H9 (cell line): ENCODE measurements around the gene CCDC190. TPM values are rescaled to one million over a fixed set of nuclear protein-coding genes. Genes with fewer than 3 reads are reported as not detected.
"Not testable (repeated sequence)": the region's sequence is repeated elsewhere in the genome, so short reads cannot be mapped to it uniquely, and the experiment has no call there.

Experiments used
- DNase-seq: peaks from one replicate; pipeline ENCODE4 v3.0.0-alpha.2; 2017
- H2AFZ ChIP-seq: one replicate; pipeline ENCODE4 v1.6.1; 2013; ENCODE audit warnings: mild to moderate bottlenecking, low read length, control low read depth, moderate library complexity
- H2AK5ac ChIP-seq: 2 replicates; pipeline ENCODE4 v1.6.1; 2013; ENCODE audit warnings: low read length, control low read depth, mixed read lengths; ENCODE audit not compliant: insufficient read length
- H2BK120ac ChIP-seq: one replicate; pipeline ENCODE4 v1.6.1; 2013; ENCODE audit warnings: low read depth, mild to moderate bottlenecking, low read length, control low read depth, inconsistent platforms; ENCODE audit not compliant: poor library complexity, severe bottlenecking
- H2BK12ac ChIP-seq: 2 replicates; pipeline ENCODE4 v1.6.1; 2013; ENCODE audit warnings: low read length, control low read depth, mixed read lengths, low read depth; ENCODE audit not compliant: insufficient read length
- H2BK15ac ChIP-seq: 2 replicates; pipeline ENCODE4 v1.6.1; 2013; ENCODE audit warnings: low read depth, low read length, control low read depth
- H2BK20ac ChIP-seq: one replicate; pipeline ENCODE4 v1.6.1; 2013; ENCODE audit warnings: low read depth, mild to moderate bottlenecking, low read length, control low read depth, inconsistent platforms; ENCODE audit not compliant: poor library complexity, severe bottlenecking
- H2BK5ac ChIP-seq: 2 replicates; pipeline ENCODE4 v1.6.1; 2013; ENCODE audit warnings: low read length, control low read depth, mixed read lengths; ENCODE audit not compliant: insufficient read length
- H3K14ac ChIP-seq: 2 replicates; pipeline ENCODE4 v1.6.1; 2013; ENCODE audit warnings: low read length, control low read depth; ENCODE audit not compliant: insufficient read depth
- H3K18ac ChIP-seq: 2 replicates; pipeline ENCODE4 v1.6.1; 2013; ENCODE audit warnings: low read depth, mild to moderate bottlenecking, mixed read lengths, low read length, control low read depth; ENCODE audit not compliant: insufficient read length
- H3K23ac ChIP-seq: 2 replicates; pipeline ENCODE4 v1.6.1; 2013; ENCODE audit warnings: low read length, control low read depth, mixed read lengths, low read depth; ENCODE audit not compliant: insufficient read length
- H3K23me2 ChIP-seq: 2 replicates; pipeline ENCODE4 v1.6.1; 2013; ENCODE audit warnings: low read depth, mild to moderate bottlenecking, mixed read lengths, low read length, control low read depth; ENCODE audit not compliant: insufficient read length, poor library complexity, severe bottlenecking
- H3K27ac ChIP-seq: 2 replicates; pipeline ENCODE4 v1.5.1; 2013; ENCODE audit warnings: low read length, control low read depth, mixed read lengths, low read depth; ENCODE audit not compliant: insufficient read length
- H3K27me3 ChIP-seq: 2 replicates; pipeline ENCODE4 v1.6.1; 2013; ENCODE audit warnings: low read length, control low read depth, inconsistent platforms; ENCODE audit not compliant: insufficient read depth
- H3K4ac ChIP-seq: 2 replicates; pipeline ENCODE4 v1.6.1; 2013; ENCODE audit warnings: low read depth, mild to moderate bottlenecking, control low read depth, inconsistent platforms, low read length, moderate library complexity
- H3K4me1 ChIP-seq: 2 replicates; pipeline ENCODE4 v1.6.1; 2013; ENCODE audit warnings: low read length, control low read depth, inconsistent platforms; ENCODE audit not compliant: insufficient read depth
- H3K4me2 ChIP-seq: 2 replicates; pipeline ENCODE4 v1.6.1; 2013; ENCODE audit warnings: low read length, control low read depth, mixed read lengths; ENCODE audit not compliant: insufficient read length, insufficient read depth
- H3K56ac ChIP-seq: 2 replicates; pipeline ENCODE4 v1.6.1; 2013; ENCODE audit warnings: low read depth, mild to moderate bottlenecking, mixed read lengths, low read length, control low read depth; ENCODE audit not compliant: insufficient read length
- H3K79me1 ChIP-seq: 2 replicates; pipeline ENCODE4 v1.6.1; 2013; ENCODE audit warnings: low read depth, mild to moderate bottlenecking, moderate library complexity, low read length, control low read depth, inconsistent platforms; ENCODE audit not compliant: insufficient read depth, poor library complexity, severe bottlenecking
- H3K79me2 ChIP-seq: 2 replicates; pipeline ENCODE4 v1.6.1; 2013; ENCODE audit warnings: low read length, control low read depth, inconsistent platforms; ENCODE audit not compliant: insufficient read depth
- H3K9ac ChIP-seq: 2 replicates; pipeline ENCODE4 v1.6.1; 2013; ENCODE audit warnings: low read length, control low read depth, mixed read lengths; ENCODE audit not compliant: insufficient read length; ENCODE audit errors: extremely low read depth
- H3K9me3 ChIP-seq: one replicate; pipeline ENCODE4 v1.6.1; 2013; ENCODE audit warnings: low read depth, low read length, inconsistent platforms; ENCODE audit not compliant: control insufficient read depth
- H3T11ph ChIP-seq: one replicate; pipeline ENCODE4 v1.6.1; 2013; ENCODE audit warnings: mild to moderate bottlenecking, low read length, control low read depth, inconsistent platforms
- H4K20me1 ChIP-seq: one replicate; pipeline ENCODE4 v1.6.1; 2013; ENCODE audit not compliant: control insufficient read depth, insufficient read length, insufficient read depth
- H4K5ac ChIP-seq: 2 replicates; pipeline ENCODE4 v1.6.1; 2013; ENCODE audit warnings: low read depth, mild to moderate bottlenecking, mixed read lengths, low read length, control low read depth; ENCODE audit not compliant: insufficient read length
- H4K8ac ChIP-seq: replicated peaks from 2 replicates; pipeline ENCODE4 v1.6.1; 2013; ENCODE audit warnings: low read length, control low read depth, mixed read lengths, low read depth; ENCODE audit not compliant: insufficient read length
- H4K91ac ChIP-seq: 2 replicates; pipeline ENCODE4 v1.6.1; 2013; ENCODE audit warnings: low read depth, mild to moderate bottlenecking, moderate library complexity, mixed read lengths, low read length, control low read depth; ENCODE audit not compliant: insufficient read length
- H3K27ac Mint-ChIP-seq, 3 experiments: 2 replicates in 2 of 3; 3 replicates in 1 of 3; pipeline ENCODE4 v1.8.0; 2020 to 2021; ENCODE audit warnings: mixed read lengths in 3 of 3, mild to moderate bottlenecking in 1 of 3, moderate library complexity in 1 of 3
- H3K27me3 Mint-ChIP-seq: 2 replicates; pipeline ENCODE4 v1.8.0; 2021; ENCODE audit warnings: low read depth, mild to moderate bottlenecking, moderate library complexity, mixed read lengths
- H3K36me3 Mint-ChIP-seq, 3 experiments: 2 replicates in 2 of 3; 3 replicates in 1 of 3; pipeline ENCODE4 v1.8.0; 2020 to 2021; ENCODE audit warnings: low read depth in 3 of 3, mixed read lengths in 3 of 3; ENCODE audit not compliant: insufficient read depth in 1 of 3
- H3K4me1 Mint-ChIP-seq, 2 experiments: 2 replicates each; pipeline ENCODE4 v1.8.0; 2020; ENCODE audit warnings: mixed read lengths in 2 of 2
- H3K4me3 Mint-ChIP-seq, 2 experiments: 2 replicates in 1 of 2; 3 replicates in 1 of 2; pipeline ENCODE4 v1.8.0; 2020 to 2021; ENCODE audit warnings: mild to moderate bottlenecking in 2 of 2, mixed read lengths in 2 of 2, moderate library complexity in 1 of 2
- H3K9me3 Mint-ChIP-seq, 2 experiments: 2 replicates in 1 of 2; 3 replicates in 1 of 2; pipeline ENCODE4 v1.8.0; 2020; ENCODE audit warnings: mild to moderate bottlenecking in 2 of 2, mixed read lengths in 2 of 2, moderate library complexity in 1 of 2
- WGBS: extraction: QIAGEN DNeasy Blood & Tissue Kit; methylation state at CpG from one replicate; pipeline ENCODE4 v1.1.7; 2013; ENCODE audit warnings: missing lambda C conversion rate, low lambda C conversion rate, mixed read lengths; ENCODE audit not compliant: insufficient read length; ENCODE audit errors: extremely low coverage; 5-methylcytosine and 5-hydroxymethylcytosine counted together
- total RNA-seq: library from RNA; stranded (reverse); gene quantifications from 2 replicates; pipeline ENCODE4 v1.2.1, GENCODE V29; 2021
- TF ChIP-seq, protein P1 (sequence below): fragments of 200-600 bp; sonication (generic); conservative IDR thresholded peaks from 3 replicates; pipeline ENCODE4 v1.8.0; 2021; ENCODE audit warnings: antibody characterized with exemption, mild to moderate bottlenecking

The CCDC190 gene
- total RNA-seq, 1 experiment from 2014 or later, result not detected

DNA sequence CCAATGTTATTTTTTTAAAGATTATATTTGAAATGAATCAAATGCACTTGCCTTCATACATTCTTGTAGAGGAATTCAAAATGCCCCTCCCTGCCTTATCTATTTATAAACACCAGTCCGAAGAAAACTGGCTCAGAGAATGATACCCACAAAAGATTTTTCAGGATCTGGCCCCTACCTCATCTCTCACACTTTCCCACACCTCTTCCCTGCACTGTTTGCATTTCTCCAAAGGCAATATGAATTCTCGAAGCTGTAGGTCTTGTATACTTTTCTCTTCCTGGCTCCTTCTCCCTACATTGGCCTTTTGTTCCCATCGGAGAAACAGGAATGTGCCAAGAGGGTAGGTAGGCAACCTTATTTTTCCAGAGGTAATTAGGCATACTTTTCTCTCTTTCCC is 12.0 kb upstream of the CCDC190 start:
- WGBS, result no CpG with 5 or more reads among the region's 3 CpGs
- H3K23ac ChIP-seq, result no peak overlapping the region

DNA sequence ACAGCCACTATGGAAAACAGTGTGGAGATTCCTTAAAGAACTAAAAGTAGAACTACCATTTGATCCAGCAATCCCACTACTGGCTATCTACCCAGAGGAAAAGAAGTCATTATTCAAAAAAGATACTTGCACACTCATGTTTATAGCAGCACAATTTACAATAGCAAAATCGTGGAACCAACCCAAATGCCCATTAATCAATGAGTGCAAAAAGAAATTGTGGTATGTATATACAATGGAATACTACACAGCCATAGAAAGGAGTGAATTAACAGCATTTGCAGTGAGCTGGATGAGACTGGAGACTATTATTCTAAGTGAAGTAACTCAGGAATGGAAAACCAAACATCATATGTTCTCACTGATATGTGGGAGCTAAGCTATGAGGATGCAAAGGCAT is 10.4 kb upstream of the CCDC190 start:
- H3K27me3 Mint-ChIP-seq, H3K4me1 Mint-ChIP-seq, H2AK5ac ChIP-seq, H3K27ac ChIP-seq, H2BK15ac ChIP-seq, H3K56ac ChIP-seq, H3K4me1 ChIP-seq, H3K27me3 ChIP-seq, H3K23me2 ChIP-seq, H4K5ac ChIP-seq, DNase-seq, H3K14ac ChIP-seq, H3K4me2 ChIP-seq, H3K79me2 ChIP-seq, H4K20me1 ChIP-seq, H3K9ac ChIP-seq, H3K4ac ChIP-seq, H3T11ph ChIP-seq, H3K27ac Mint-ChIP-seq, H3K23ac ChIP-seq, H2BK5ac ChIP-seq, H3K9me3 ChIP-seq, H2AFZ ChIP-seq, H4K91ac ChIP-seq, H3K18ac ChIP-seq, H2BK20ac ChIP-seq, H2BK12ac ChIP-seq, H3K79me1 ChIP-seq, H2BK120ac ChIP-seq, H3K4me3 Mint-ChIP-seq, H4K8ac ChIP-seq: not testable (repeated sequence)
- H3K36me3 Mint-ChIP-seq, result peaks cover 0 to 14% (median 2%) of the 10 kb centered on the region in 3 experiments; a peak in 4 of 7 replicates
- peaks cover 25 to 30% of the 10 kb centered on the region in 2 experiments for H3K9me3 Mint-ChIP-seq
- no CpG with 5 or more reads among the region's 1 CpG for WGBS

More for the DNA sequence above, 12.0 kb upstream of the CCDC190 start:
- Histone ChIP-seq H3T11ph (no peak overlapping the region), H3K23me2 (no peaks in the 10 kb centered on the region), H2AFZ (no peak overlapping the region), H3K14ac (no peak overlapping the region), H4K8ac (no peak overlapping the region), H3K27ac (no peak overlapping the region), H2BK12ac (no peak overlapping the region), H3K79me1 (no peaks in the 10 kb centered on the region), H3K9me3 (no peaks in the 10 kb centered on the region), H2BK120ac (no peak overlapping the region), H3K4ac (no peak overlapping the region), H3K18ac (no peak overlapping the region), H4K20me1 (no peaks in the 10 kb centered on the region), H4K5ac (no peak overlapping the region), H3K27me3 (no peaks in the 10 kb centered on the region), H2BK20ac (no peak overlapping the region), H2BK15ac (no peak overlapping the region), H3K79me2 (no peaks in the 10 kb centered on the region), H3K4me2 (no peak overlapping the region), H3K4me1 (0 out of 2 replicates have a peak, but pooled peaks cover 2% of the 10 kb centered on the region), H2BK5ac (no peak overlapping the region), H3K56ac (no peak overlapping the region), H3K9ac (no peak overlapping the region), H2AK5ac (no peak overlapping the region), H4K91ac (no peak overlapping the region)
- DNase-seq, result no peak
- Mint-ChIP-seq H3K4me3 (no peak overlapping the region), H3K4me1 (peaks cover 7% of the 10 kb centered on the region in 2 experiments), H3K27me3 (peaks cover 2% of the 10 kb centered on the region), H3K9me3 (peaks cover 25 to 30% of the 10 kb centered on the region in 2 experiments), H3K36me3 (peaks cover 0 to 14% (median 2%) of the 10 kb centered on the region in 3 experiments; a peak in 4 of 7 replicates), H3K27ac (no peak overlapping the region)
- TF ChIP-seq, protein P1, sequence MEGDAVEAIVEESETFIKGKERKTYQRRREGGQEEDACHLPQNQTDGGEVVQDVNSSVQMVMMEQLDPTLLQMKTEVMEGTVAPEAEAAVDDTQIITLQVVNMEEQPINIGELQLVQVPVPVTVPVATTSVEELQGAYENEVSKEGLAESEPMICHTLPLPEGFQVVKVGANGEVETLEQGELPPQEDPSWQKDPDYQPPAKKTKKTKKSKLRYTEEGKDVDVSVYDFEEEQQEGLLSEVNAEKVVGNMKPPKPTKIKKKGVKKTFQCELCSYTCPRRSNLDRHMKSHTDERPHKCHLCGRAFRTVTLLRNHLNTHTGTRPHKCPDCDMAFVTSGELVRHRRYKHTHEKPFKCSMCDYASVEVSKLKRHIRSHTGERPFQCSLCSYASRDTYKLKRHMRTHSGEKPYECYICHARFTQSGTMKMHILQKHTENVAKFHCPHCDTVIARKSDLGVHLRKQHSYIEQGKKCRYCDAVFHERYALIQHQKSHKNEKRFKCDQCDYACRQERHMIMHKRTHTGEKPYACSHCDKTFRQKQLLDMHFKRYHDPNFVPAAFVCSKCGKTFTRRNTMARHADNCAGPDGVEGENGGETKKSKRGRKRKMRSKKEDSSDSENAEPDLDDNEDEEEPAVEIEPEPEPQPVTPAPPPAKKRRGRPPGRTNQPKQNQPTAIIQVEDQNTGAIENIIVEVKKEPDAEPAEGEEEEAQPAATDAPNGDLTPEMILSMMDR, result no peak
